Osteocyte (in vitro differentiated cells): ENCODE data around the gene GRB10. TPM values are rescaled to one million over a fixed set of nuclear protein-coding genes. Genes with fewer than 3 reads are reported as not detected.
A peak's percentile ranks its signal among the peaks of the same experiment; 100 is the strongest.

ENCODE experiments used
- DNase-seq: peaks from one replicate; pipeline ENCODE4 v3.0.0; 2021; ENCODE audit warnings: mixed read lengths; ENCODE audit not compliant: unreplicated experiment; ENCODE audit errors: extremely low spot score
- H3K27ac Mint-ChIP-seq: one replicate; pipeline ENCODE4 v1.8.0; 2021; ENCODE audit warnings: mild to moderate bottlenecking, mixed read lengths; ENCODE audit not compliant: unreplicated experiment
- H3K27me3 Mint-ChIP-seq: one replicate; pipeline ENCODE4 v1.8.0; 2021; ENCODE audit warnings: mixed read lengths; ENCODE audit not compliant: unreplicated experiment
- H3K36me3 Mint-ChIP-seq: one replicate; pipeline ENCODE4 v1.8.0; 2021; ENCODE audit warnings: mixed read lengths; ENCODE audit not compliant: unreplicated experiment
- H3K4me1 Mint-ChIP-seq: one replicate; pipeline ENCODE4 v1.8.0; 2021; ENCODE audit warnings: mixed read lengths; ENCODE audit not compliant: unreplicated experiment
- H3K4me3 Mint-ChIP-seq: one replicate; pipeline ENCODE4 v1.8.0; 2021; ENCODE audit warnings: mild to moderate bottlenecking, moderate library complexity, mixed read lengths; ENCODE audit not compliant: unreplicated experiment
- H3K9me3 Mint-ChIP-seq: one replicate; pipeline ENCODE4 v1.8.0; 2021; ENCODE audit warnings: mixed read lengths; ENCODE audit not compliant: unreplicated experiment
- CTCF ChIP-seq: fragments of 200-600 bp; sonication (generic); IDR thresholded peaks from 2 replicates; pipeline ENCODE4 v1.5.0; 2021; ENCODE audit warnings: antibody characterized with exemption, mild to moderate bottlenecking, moderate library complexity
- total RNA-seq: library from RNA; stranded (reverse); gene quantifications from 2 replicates; pipeline ENCODE4 v1.2.1, GENCODE V29; 2021

The GRB10 gene
- total RNA-seq, 1 donor from 2014 or later = 51.3 TPM

GRCh38 chr7:50792342-50793119 is 9.8 kb upstream of the GRB10 start:
- no peak for DNase-seq
- Mint-ChIP-seq H3K36me3 (no peaks in the 10 kb centered on the region), H3K27ac (peak overlapping the region; percentile 89), H3K4me1 (peaks cover 28% of the 10 kb centered on the region), H3K4me3 (peak overlapping the region; percentile 88), H3K27me3 (no peaks in the 10 kb centered on the region), H3K9me3 (no peaks in the 10 kb centered on the region)
- TF ChIP-seq CTCF = no peak

DNA sequence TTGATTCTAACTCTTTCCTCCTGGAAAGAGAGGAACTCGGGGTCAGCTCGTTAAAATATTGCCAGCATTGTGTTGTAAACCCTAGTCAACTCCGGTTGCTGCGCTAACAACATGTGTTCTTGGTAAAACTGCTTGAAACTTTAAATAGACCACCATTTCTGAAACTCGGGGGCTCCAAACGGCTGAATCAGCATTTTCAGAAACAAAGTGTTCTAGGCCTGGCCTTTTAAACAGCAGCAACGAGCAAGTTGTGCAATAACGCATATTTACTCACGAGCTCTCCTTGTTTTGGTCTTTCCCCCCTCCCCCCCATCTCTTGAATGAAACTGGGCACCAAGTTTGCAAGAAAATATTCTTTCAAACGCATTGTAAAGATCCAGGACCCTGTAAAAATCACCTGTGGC is 9.2 kb upstream of the GRB10 start:
- DNase-seq = no peak
- H3K4me3 Mint-ChIP-seq = peak overlapping the region; percentile 88

DNA sequence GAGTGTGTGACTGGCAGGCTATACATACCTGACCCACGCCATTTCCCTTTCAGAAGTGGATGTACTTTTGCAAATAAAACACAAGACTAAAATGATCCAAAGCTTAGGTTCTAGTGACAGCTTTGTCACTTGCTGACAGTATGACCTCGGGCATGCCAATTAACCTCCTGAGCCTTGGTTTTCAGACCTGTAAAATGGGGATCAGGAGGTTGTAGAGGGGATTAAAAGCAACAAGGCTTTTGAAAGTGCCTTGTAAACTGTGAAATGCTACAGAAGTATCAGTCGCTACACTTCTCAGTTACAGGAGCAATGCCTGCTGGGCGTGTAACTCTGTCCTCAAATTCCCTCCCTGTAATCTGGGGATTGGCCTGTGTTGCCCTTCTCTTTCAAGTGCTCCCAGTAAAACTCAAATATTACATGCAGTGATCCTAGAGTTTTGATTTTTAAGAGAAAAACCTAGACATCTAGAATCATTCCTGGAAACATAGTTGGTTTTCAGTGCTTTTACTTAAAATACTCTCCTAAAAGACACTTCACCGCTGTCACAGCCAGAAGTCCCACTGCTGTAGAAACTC is 8.8 kb upstream of the GRB10 start:
- no peak for DNase-seq
- peak overlapping the region; percentile 88 for H3K4me3 Mint-ChIP-seq
- H3K27me3 Mint-ChIP-seq = no peaks in the 10 kb centered on the region
- peaks cover 6% of the 10 kb centered on the region for H3K36me3 Mint-ChIP-seq
- TF ChIP-seq CTCF = no peak
- peaks cover 9% of the 10 kb centered on the region for H3K9me3 Mint-ChIP-seq
- peaks cover 34% of the 10 kb centered on the region for H3K4me1 Mint-ChIP-seq
- H3K27ac Mint-ChIP-seq = peak overlapping the region; percentile 89

More for the DNA sequence above, 9.2 kb upstream of the GRB10 start:
- no peak for TF ChIP-seq CTCF
- Mint-ChIP-seq H3K36me3 (peaks cover 1% of the 10 kb centered on the region), H3K27ac (peak overlapping the region; percentile 89), H3K9me3 (peaks cover 5% of the 10 kb centered on the region), H3K27me3 (no peaks in the 10 kb centered on the region), H3K4me1 (peaks cover 29% of the 10 kb centered on the region)

DNA sequence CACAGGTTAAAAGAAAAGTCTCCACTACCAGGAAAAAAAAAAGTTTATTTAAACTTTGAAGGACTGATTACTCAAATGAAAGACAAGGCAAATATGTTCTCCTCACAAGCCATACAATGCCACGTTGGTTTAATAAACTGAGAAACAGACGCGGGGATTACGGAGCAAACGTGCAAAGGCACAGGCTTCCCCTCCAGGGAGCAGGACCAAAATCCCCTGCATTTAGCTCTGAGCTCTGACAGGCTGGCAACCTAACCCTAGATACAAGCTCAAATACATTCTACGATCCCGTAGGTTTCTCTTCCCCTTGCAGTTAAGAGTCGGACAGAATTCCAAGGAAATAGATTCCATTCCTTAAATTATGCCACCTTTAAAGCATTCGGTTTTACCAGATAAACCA is 7.7 kb upstream of the GRB10 start:
- H3K36me3 Mint-ChIP-seq = peaks cover 7% of the 10 kb centered on the region
- H3K4me3 Mint-ChIP-seq = peak overlapping the region; percentile 88
- no peaks in the 10 kb centered on the region for H3K27me3 Mint-ChIP-seq
- H3K4me1 Mint-ChIP-seq = peaks cover 41% of the 10 kb centered on the region
- DNase-seq = no peak
- no peak for TF ChIP-seq CTCF
- no peak overlapping the region for H3K27ac Mint-ChIP-seq
- H3K9me3 Mint-ChIP-seq = peaks cover 9% of the 10 kb centered on the region

DNA sequence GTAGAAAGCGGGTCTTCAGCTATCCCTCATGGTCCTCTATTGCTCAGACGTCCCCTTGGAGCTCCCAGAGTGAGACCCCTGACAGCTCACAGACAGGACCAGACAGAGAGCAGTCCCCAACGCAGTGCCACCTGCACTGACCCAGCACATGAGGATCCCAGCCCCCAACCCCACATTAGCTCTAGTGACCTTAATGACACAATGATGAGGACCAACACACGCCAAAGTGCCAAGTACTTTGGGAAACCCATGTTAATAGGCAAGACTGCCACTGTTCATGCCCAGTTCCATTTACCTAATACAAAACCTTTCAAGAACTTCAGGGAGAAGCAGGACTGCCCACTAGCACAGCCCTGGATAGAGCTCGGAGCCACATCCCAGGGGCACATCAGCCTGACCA is 5.7 kb upstream of the GRB10 start:
- TF ChIP-seq CTCF = no peak
- Mint-ChIP-seq H3K4me1 (peaks cover 48% of the 10 kb centered on the region), H3K27ac (no peak overlapping the region), H3K27me3 (no peaks in the 10 kb centered on the region), H3K36me3 (peaks cover 10% of the 10 kb centered on the region), H3K9me3 (peaks cover 9% of the 10 kb centered on the region), H3K4me3 (no peak overlapping the region)
- DNase-seq = no peak
